Measurements from ENCODE around the gene HINT2.

The HINT2 gene

DNA sequence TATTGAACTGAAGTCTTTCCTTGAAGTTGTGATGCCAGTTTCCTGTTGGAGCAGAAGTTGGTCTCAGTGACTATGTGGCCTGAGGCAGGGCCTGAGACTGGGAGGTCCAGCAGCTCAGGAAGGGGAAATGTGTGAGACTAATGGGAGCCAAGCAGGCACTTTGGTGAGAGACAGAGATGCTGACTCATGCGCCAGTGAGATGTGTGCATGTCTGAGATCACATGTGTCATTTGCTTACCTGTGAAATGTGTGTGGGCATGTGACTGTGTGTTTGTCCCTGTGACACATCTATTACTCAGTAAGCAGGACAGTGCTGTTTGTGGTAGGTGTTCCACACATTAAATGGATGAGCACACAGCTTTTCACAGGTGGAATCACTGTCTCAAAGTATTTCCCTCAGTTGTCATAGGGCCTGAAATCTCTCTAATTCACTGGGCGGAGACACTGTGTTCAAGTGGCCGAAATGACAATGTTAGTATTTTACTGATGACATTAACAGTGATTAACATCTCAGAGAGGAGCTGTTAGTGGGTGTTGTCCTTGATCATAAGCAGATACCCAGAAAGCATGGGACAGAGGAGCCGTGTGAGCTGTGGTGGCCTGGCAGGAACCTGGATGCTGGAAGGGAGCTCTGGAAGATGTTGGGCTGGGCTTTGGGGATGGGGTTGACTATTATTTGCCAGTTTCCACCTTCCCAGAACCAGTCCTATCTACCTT lies 16.0 kb downstream of the HINT2 start:
- H3K27me3 ChIP-seq = no peaks in the 10 kb centered on the region
- H3K27ac ChIP-seq = no peak overlapping the region
- H3K9me3 ChIP-seq = no peaks in the 10 kb centered on the region
- peaks cover 0 to 24% (median 9%) of the 10 kb centered on the region in 4 donors for H3K4me1 ChIP-seq
- no peak overlapping the region for H3K4me3 ChIP-seq
- no peak for DNase-seq
- TF ChIP-seq, protein P1, sequence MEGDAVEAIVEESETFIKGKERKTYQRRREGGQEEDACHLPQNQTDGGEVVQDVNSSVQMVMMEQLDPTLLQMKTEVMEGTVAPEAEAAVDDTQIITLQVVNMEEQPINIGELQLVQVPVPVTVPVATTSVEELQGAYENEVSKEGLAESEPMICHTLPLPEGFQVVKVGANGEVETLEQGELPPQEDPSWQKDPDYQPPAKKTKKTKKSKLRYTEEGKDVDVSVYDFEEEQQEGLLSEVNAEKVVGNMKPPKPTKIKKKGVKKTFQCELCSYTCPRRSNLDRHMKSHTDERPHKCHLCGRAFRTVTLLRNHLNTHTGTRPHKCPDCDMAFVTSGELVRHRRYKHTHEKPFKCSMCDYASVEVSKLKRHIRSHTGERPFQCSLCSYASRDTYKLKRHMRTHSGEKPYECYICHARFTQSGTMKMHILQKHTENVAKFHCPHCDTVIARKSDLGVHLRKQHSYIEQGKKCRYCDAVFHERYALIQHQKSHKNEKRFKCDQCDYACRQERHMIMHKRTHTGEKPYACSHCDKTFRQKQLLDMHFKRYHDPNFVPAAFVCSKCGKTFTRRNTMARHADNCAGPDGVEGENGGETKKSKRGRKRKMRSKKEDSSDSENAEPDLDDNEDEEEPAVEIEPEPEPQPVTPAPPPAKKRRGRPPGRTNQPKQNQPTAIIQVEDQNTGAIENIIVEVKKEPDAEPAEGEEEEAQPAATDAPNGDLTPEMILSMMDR (IDR thresholded peaks at IDR 0.05) = no peak
- peaks cover 13 to 45% (median 28%) of the 10 kb centered on the region in 3 donors for H3K36me3 ChIP-seq
- intact Hi-C loops (cut with DNase I; ENCODE audit: low total_unique reads) = no loop called here

DNA sequence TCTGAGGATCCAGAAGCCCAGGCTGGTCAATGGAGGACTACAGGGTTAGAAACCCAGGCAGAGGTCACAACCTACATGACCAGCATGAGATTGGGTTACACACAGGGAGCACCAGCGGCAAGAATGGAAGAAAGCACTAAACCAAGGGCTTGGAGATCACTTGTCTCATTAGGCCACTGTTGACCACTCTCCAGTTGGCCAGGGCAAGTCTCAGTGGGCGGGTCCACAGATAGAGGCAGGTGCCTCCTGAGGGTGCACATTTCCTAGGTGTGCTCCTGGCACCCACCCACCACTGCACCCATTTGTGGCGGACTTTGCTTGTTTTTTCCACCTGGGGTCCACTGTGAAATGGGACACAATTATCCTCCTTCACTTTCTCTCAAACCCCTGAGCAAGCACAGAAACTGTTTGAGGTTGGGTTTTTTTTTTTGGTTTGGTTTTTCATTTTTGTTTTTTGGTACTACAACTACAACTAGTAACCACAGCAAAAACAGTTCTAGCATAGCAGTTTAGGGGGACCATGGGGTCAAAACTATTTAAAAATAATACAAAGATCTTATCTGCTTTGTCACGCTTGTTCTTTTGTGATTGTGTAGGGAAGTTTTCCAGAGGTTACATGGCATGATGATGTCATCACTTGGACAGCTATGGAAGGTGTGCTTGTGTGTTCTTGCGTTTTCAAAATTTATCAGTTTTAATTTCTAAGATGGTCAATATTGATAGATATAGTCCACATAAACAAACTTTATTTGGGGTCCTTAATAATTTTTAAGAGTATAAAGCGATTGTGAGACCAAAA lies 17.3 kb downstream of the HINT2 start:
- H3K9me3 ChIP-seq = no peaks in the 10 kb centered on the region
- no peak for DNase-seq
- peaks cover 0 to 37% (median 22%) of the 10 kb centered on the region in 4 donors for H3K4me1 ChIP-seq
- peaks cover 7 to 33% (median 25%) of the 10 kb centered on the region in 3 donors for H3K36me3 ChIP-seq
- no peak overlapping the region for H3K4me3 ChIP-seq
- intact Hi-C loops (cut with DNase I; ENCODE audit: low total_unique reads) = no loop called here
- H3K27ac ChIP-seq = no peak overlapping the region
- TF ChIP-seq, protein P1 (IDR thresholded peaks at IDR 0.05) = no peak
- no peaks in the 10 kb centered on the region for H3K27me3 ChIP-seq

DNA sequence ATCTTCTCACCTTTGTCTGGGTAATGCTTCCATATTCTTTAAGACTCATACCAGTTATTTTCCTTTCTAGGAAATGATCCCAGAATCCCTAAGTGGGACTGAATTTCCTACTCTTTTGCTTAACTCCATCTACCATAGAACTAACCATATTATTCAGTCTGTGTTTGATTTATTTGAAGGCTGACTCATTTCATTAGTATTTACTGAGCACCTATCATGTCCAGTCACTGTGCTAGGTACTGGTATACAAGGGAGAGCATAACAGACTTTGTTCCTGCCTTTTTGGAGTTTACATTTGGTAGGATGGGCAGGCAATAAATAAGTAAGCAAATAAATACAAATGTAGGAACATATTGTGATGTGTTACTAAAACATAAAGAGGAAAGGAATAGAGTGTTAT lies 19.1 kb downstream of the HINT2 start:
- Histone ChIP-seq H3K9me3 (no peaks in the 10 kb centered on the region), H3K4me3 (no peak overlapping the region), H3K36me3 (peaks cover 0 to 15% (median 9%) of the 10 kb centered on the region in 3 donors), H3K27ac (no peak overlapping the region), H3K4me1 (peaks cover 0 to 50% (median 34%) of the 10 kb centered on the region in 4 donors), H3K27me3 (no peaks in the 10 kb centered on the region)
- no peak for DNase-seq
- TF ChIP-seq, protein P1 (IDR thresholded peaks at IDR 0.05) = no peak
- intact Hi-C loops (cut with DNase I; ENCODE audit: low total_unique reads) = no loop called here

DNA sequence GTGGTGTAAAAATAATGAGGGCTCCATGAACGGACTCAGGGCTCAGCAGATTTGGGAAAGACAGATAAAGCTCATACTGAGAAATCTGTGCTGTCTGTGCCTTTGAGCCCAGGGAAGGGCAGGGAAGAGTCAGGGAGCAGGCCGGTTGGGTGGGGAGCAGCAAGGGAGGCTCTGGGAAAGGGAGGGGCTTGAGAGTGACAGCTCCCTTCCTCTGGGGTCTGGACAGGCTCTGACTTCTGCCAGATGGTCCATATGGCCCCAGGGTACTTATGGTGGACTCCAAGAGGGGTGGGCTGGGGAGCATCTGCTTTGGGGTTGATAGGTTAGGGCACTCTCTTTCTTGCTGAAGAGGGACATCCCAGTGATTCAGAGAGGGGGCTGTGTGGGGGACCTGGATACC lies 21.4 kb downstream of the HINT2 start:
- Histone ChIP-seq H3K27ac (peak overlapping the region; percentile 65 to 87), H3K9me3 (no peaks in the 10 kb centered on the region), H3K4me3 (peak overlapping the region in 1 of 2 donors; percentile 13), H3K27me3 (no peaks in the 10 kb centered on the region), H3K36me3 (no peaks in the 10 kb centered on the region), H3K4me1 (peaks cover 0 to 53% (median 37%) of the 10 kb centered on the region in 4 donors)
- DNase-seq = no peak
- intact Hi-C loops (cut with DNase I; ENCODE audit: low total_unique reads) = loop anchor here (5.0 kb wide), 2 partner anchors 34 to 89 kb away; partner anchors contain the start of genes FAM221B and TMEM8B
- TF ChIP-seq, protein P1 (IDR thresholded peaks at IDR 0.05) = no peak

DNA sequence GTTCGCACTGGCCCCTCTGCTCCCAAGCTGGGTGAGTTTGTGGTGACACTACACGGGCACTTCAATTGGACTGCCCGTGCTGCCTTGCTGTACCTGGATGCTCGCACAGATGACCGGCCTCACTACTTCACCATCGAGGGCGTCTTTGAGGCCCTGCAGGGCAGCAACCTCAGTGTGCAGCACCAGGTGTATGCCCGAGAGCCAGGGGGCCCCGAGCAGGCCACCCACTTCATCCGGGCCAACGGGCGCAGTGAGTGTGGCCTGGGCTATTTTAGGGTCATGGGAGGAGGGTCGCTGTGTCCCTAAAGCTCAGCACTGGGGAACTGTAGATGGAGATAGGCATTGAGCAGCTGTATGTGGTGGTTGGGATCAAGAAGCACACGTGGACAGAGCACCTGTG lies 22.0 kb downstream of the HINT2 start:
- H3K27me3 ChIP-seq = no peaks in the 10 kb centered on the region
- no peaks in the 10 kb centered on the region for H3K9me3 ChIP-seq
- peak overlapping the region; percentile 13 to 61 for H3K4me3 ChIP-seq
- intact Hi-C loops (cut with DNase I; ENCODE audit: low total_unique reads) = loop anchor here (5.0 kb wide), 2 partner anchors 34 to 89 kb away; partner anchors contain the start of genes FAM221B and TMEM8B
- H3K36me3 ChIP-seq = no peaks in the 10 kb centered on the region
- DNase-seq = no peak
- TF ChIP-seq, protein P1 (IDR thresholded peaks at IDR 0.05) = no peak
- H3K27ac ChIP-seq = peak overlapping the region; percentile 65 to 87
- H3K4me1 ChIP-seq = peaks cover 0 to 53% (median 36%) of the 10 kb centered on the region in 4 donors
